Measurements from ENCODE around the gene CCL8.

CCL8 gene

GRCh38 chr17:34319039-34319483 is at the start of gene CCL8:
Gene CCL8, plus strand, starts transcription at chr17:34319435. Its CDS starts 67 bp downstream, at chr17:34319502.
- no peak for DNase-seq (ENCODE audit: low spot score)

GRCh38 chr17:34269969-34270368 is 49.3 kb upstream of the CCL8 start, which contains the start of gene CCL7:
Gene CCL7, plus strand, starts transcription at chr17:34270221. Its CDS starts 70 bp downstream, at chr17:34270291.
- DNase-seq (ENCODE audit: low spot score), result peak; percentile 25

- peak; percentile 71 for DNase-seq (ENCODE audit: low spot score)
These were observed 43.4 kb upstream of the CCL8 start for GRCh38 chr17:34275881-34276280.

- no peak for DNase-seq (ENCODE audit: low spot score)
These were observed 42.4 kb upstream of the CCL8 start for GRCh38 chr17:34276826-34277225.

GRCh38 chr17:34283571-34283970 is 35.7 kb upstream of the CCL8 start:
- DNase-seq (ENCODE audit: low spot score), result no peak

GRCh38 chr17:34285286-34285792 is 33.9 kb upstream of the CCL8 start, which contains the start of gene CCL11:
Gene CCL11, plus strand, starts transcription at chr17:34285742. Its CDS starts 67 bp downstream, at chr17:34285809.
- no peak for DNase-seq (ENCODE audit: low spot score)

- DNase-seq (ENCODE audit: low spot score), result no peak
These were observed 31.4 kb upstream of the CCL8 start for GRCh38 chr17:34287875-34288274.

GRCh38 chr17:34290586-34290985 is 28.6 kb upstream of the CCL8 start:
- no peak for DNase-seq (ENCODE audit: low spot score)

- DNase-seq (ENCODE audit: low spot score), result no peak
These were observed 27.4 kb upstream of the CCL8 start for GRCh38 chr17:34291721-34292348.

GRCh38 chr17:34299027-34299426 is 20.2 kb upstream of the CCL8 start:
- DNase-seq (ENCODE audit: low spot score), result no peak

GRCh38 chr17:34299956-34300577 is 19.2 kb upstream of the CCL8 start:
- peak; percentile 77 for DNase-seq (ENCODE audit: low spot score)

GRCh38 chr17:34300652-34301370 is 18.4 kb upstream of the CCL8 start:
- DNase-seq (ENCODE audit: low spot score), result peak; percentile 55

- DNase-seq (ENCODE audit: low spot score), result no peak
These were observed 17.2 kb upstream of the CCL8 start for GRCh38 chr17:34301986-34302385.

GRCh38 chr17:34302636-34303035 is 16.6 kb upstream of the CCL8 start:
- no peak for DNase-seq (ENCODE audit: low spot score)

- DNase-seq (ENCODE audit: low spot score), result no peak
These were observed 15.6 kb upstream of the CCL8 start for GRCh38 chr17:34303606-34304005.

- no peak for DNase-seq (ENCODE audit: low spot score)
These were observed 14.2 kb upstream of the CCL8 start for GRCh38 chr17:34305061-34305460.

GRCh38 chr17:34305606-34306005 is 13.6 kb upstream of the CCL8 start:
- no peak for DNase-seq (ENCODE audit: low spot score)

GRCh38 chr17:34306466-34306865 is 12.8 kb upstream of the CCL8 start:
- peak; percentile 80 for DNase-seq (ENCODE audit: low spot score)

GRCh38 chr17:34307110-34307509 is 12.1 kb upstream of the CCL8 start:
- DNase-seq (ENCODE audit: low spot score), result peak; percentile 50

GRCh38 chr17:34308371-34308770 is 10.9 kb upstream of the CCL8 start:
- no peak for DNase-seq (ENCODE audit: low spot score)

GRCh38 chr17:34311291-34311690 is 7.9 kb upstream of the CCL8 start:
- no peak for DNase-seq (ENCODE audit: low spot score)

- DNase-seq (ENCODE audit: low spot score), result no peak
These were observed 7.2 kb upstream of the CCL8 start for GRCh38 chr17:34312080-34312479.

GRCh38 chr17:34313164-34313563 is 6.1 kb upstream of the CCL8 start:
- peak; percentile 41 for DNase-seq (ENCODE audit: low spot score)
